HPDE6-E6E7 (cell line): Measurements from ENCODE around the gene CYLD.

ENCODE experiments used
- DNase-seq: peaks from one replicate; pipeline ENCODE4 v3.0.0; 2011; ENCODE audit warnings: missing footprints; ENCODE audit errors: extremely low spot score

CYLD gene

DNA sequence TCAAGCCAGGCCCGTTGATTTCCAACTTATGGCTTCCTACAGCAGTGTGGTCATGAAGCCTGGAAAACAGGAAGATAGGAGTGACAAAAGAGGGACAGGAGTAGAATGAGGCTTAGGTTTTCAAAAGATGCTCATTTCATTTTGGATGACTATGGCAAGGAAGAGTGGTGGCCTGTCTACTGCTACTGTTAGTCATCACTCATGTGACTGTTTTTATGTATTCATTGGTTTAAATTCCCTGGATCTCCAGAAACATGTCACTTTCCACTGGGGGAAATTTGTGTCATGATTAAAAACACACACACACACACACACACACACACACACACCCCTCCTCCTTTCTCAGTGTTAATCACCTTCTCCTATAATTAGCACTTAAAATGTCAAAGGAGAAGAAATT lies 1.1 kb upstream of the CYLD start:
- no peak for DNase-seq

DNA sequence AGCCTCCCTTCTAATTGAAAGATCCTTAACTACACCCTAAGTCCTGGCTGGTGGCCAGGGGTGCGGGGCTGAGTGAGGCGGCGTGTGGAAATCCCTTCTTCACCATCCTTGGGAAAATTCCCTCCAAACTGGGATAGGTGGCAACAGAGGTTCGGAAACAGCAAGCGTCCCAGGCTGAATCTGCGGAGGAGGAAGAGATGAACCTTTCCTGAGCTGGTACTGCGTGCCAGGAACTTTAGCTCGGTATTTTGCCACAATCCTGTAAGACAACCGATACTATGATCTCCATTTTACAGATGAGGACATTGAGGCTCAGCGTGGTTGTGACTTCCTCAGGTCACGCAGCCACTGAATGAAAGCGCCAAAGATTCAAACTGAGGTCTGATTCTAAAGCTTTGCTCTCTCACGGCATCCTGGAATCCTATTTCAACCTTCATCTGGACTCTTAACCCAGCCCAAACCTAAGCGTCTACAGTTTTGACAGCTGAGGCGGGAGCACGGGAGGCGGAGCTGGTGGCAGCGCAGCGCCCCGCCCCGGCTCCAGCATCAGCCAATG lies 583 bp upstream of the CYLD start:
- no peak for DNase-seq

DNA sequence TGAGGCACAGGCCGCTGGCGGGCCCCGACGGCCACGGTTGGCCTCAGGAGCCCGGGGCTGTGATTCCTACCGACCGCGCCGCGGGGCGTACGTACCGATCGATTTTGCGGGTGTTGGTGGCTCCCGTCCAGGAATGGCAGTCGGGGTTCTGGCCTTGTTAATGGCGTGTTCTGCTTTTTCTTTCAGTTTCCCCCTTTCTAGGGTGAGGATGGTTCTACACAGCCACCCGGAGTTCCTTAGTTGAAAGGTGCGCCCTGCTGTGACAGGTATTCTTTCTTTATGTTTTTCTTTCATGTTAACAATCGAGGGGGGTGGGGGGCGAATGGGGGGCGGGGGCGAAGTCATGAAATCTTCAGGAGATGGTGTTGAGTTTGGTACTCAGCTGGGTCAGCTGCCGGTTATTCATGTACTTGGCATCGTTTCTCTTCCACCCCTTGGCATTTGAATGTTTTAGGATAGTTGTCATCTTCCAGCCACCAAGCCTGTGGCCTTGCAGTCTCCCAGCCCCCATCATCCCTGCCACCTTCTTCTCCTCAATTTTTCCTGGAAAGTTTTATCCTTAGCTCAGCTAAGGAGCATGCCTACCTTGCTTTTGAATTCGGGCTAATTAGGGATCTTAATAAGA lies 802 bp downstream of the CYLD start:
- DNase-seq = no peak

DNA sequence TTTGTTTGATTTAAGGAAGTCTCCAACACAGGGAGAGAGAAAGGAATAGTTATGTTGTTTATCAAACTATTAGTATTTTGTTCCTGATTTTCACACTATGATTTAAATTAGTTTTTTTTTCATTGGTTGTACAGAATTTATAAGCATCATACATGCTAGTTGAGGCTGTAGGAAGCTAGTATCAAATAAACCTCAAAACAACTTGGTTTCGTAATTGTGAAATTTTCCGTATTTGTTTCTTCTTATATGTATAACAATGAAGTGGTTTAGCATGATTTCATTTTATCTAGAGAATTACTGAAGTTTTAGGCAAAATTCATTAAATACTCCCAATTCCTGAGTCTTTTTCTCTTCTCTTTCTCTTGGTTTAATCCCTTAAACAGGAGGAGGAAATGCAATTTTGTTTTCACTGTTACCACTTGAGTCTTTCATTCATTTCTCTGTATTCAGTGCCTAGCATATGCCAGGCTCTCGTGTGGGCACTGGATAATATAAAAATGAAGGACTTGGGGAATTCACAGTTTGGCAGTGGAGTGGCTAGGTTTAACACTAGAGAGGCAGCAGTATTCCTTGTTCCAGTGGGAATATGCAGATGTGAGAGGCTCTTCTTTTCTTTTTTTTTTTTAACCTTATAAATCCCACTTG lies 1.8 kb downstream of the CYLD start:
- DNase-seq = no peak

DNA sequence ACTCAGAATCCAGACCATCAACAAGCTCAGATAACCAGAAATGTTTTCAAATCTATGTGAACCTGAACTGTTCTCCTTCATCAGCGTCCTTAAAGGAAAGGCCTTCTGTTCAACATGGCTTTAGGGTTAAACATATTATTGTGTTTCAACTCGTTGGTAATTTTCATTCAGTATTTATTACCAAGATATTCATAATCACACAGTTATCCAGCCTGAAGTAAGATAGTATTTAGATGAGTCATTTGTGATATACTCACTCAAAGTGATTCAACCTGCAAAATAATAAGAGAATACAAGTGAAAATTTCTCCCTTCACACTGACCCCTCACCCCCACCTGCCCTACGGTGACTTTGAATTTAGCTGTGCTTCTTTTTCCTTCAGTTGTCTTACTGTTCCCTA lies 3.0 kb downstream of the CYLD start:
- DNase-seq = no peak

- DNase-seq = no peak
These were observed 4.1 kb downstream of the CYLD start for GRCh38 chr16:50745940-50746339.

- DNase-seq = no peak
These were observed 5.5 kb downstream of the CYLD start for GRCh38 chr16:50747207-50747956.

- no peak for DNase-seq
These were observed 9.6 kb downstream of the CYLD start for GRCh38 chr16:50751528-50751927.

GRCh38 chr16:50752471-50753235 lies 10.8 kb downstream of the CYLD start:
- DNase-seq = no peak

DNA sequence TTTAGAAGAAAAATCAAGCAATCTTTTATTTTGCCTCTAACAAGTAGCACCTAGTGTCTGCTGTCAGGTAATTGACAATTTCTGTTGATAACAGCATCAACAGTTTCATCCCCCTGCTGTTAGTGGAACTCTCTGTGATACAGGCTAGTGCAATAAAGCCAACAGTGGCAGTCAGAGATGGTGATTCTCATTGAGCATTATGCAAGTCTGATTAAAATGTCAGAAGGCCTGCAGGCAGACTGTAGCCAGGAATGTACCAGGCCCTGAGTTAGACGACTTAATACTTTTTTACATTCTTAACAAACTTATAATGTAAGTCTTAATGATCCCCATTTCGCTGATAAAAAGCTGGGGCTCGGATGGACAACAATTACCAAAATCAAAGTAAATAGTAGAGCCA lies 14.6 kb downstream of the CYLD start:
- DNase-seq = no peak

DNA sequence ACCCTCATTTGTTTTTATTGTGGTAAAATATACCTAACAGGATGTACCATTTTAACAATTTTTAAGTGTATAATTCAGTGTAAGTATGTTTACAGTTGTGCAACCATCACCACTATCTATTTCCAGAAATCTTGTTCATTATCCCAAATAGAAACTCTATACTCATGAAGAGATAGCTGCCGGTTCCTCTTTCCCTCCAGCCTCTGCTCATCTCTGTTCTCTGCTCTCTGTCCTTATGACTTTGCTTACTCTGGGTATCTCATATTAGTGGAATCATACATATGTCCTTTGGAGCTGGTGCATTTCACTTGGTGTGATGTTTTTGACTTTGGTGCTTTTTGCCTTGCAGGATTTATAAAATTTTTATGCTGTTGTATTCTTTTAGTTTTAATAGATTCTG lies 19.4 kb downstream of the CYLD start:
- DNase-seq = no peak

DNA sequence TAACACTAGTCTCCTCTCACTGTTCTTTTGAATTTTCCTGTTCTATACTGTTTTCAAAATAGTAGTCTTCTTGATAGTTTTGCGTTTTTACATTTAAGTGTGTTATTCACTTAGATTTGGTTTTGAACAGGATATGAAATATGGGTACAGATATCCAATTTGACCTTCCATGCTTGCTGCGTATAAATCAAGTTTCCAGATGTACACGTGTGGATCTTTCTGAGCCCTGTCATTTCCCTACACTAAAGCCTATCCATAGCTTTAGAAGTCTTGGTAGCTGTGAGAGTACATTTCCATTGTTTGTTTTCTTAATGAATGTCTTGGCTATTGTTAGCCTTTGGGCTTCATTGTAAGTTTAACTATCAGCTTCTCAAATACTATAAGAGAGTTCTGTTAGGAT lies 20.4 kb downstream of the CYLD start:
- DNase-seq = no peak

- DNase-seq = no peak
These were observed 21.3 kb downstream of the CYLD start for GRCh38 chr16:50763211-50763610.

GRCh38 chr16:50765260-50765659 lies 23.4 kb downstream of the CYLD start:
- DNase-seq = no peak

DNA sequence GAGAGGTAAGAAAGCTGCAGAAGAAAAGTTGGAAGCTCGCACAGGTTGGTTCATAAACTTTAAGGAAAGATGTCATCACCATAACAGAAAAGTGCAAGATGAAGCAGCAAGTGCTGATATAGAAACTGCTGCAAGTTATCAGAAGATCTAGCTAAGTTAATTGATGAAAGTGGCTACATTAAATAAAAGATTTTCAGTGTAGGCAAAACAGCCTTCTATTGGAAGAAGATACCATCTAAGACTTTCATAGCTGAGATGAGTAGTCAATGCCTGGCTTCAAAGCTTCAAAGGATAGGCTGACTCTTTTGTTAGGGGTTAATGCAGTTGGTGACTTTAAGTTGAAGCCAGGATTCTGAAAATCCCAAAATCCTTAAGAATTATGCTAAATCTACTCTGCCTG lies 24.0 kb downstream of the CYLD start:
- DNase-seq = no peak

GRCh38 chr16:50767197-50767596 lies 25.3 kb downstream of the CYLD start:
- DNase-seq = no peak

DNA sequence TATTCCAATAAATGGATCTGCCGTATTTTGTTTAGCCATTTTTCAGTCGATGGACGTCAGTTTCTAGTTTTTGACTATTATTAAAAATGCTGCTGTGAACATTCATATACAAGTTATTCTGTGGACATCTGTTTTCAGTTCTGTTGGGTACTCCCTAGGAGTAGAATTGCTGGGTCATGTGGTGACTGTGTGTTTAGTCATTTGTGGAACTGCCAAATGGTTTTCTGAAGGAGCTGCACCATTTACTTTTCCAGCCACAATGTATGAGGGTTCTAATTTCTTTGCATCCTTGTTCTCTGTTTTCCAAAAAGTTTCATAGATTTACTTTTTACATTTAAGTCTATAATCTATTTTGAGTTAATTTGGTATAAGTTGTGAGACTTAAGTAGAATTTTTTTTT lies 29.5 kb downstream of the CYLD start:
- no peak for DNase-seq

GRCh38 chr16:50774405-50774804 lies 32.5 kb downstream of the CYLD start:
- no peak for DNase-seq

GRCh38 chr16:50774960-50775359 lies 33.1 kb downstream of the CYLD start:
- DNase-seq = no peak

GRCh38 chr16:50776037-50776436 lies 34.2 kb downstream of the CYLD start:
- no peak for DNase-seq

GRCh38 chr16:50778284-50779163 lies 36.6 kb downstream of the CYLD start:
- no peak for DNase-seq
